PC-3 (cell line): Measurements from ENCODE around the gene TIGIT. TPM values are rescaled to one million over a fixed set of nuclear protein-coding genes. Genes with fewer than 3 reads are reported as not detected.

Experiments
- ATAC-seq: fragments of 200-7000 bp; cut with Tn5 transposase; 2 replicates; pipeline ENCODE4 v1.9.1; 2020; ENCODE audit warnings: mild to moderate bottlenecking, moderate library complexity
- BruUV-seq: library from RNA; stranded (reverse); fragments of 400-500 nt; replicated peaks from 2 replicates; lab custom pipeline; 2021; lab: Mats Ljungman, UMichigan
- CTCF ChIA-PET: fragments of 300-600 bp; sonication (Branson Sonifier 250); formaldehyde crosslinking; loops from one replicate; lab custom pipeline; 2022; ENCODE audit warnings: antibody characterized with exemption; lab: Charles Lee
- POLR2A ChIA-PET: fragments of 300-600 bp; sonication (Branson Sonifier 250); formaldehyde crosslinking; loops from one replicate; lab custom pipeline; 2022; ENCODE audit warnings: antibody characterized with exemption; ENCODE audit not compliant: unreplicated experiment; lab: Charles Lee
- DNase-seq: peaks from one replicate; pipeline ENCODE4 v3.0.0-alpha.2; 2015
- H2AFZ ChIP-seq: fragments of 300-600 bp; sonication (generic); 2 replicates; pipeline ENCODE4 v1.6.0; 2016; ENCODE audit warnings: antibody characterized with exemption, low read length
- H3F3A ChIP-seq: fragments of 300-600 bp; sonication (generic); one replicate; pipeline ENCODE4 v1.6.0; 2017; ENCODE audit warnings: antibody characterized with exemption, low read length, control low read depth, mild to moderate bottlenecking; ENCODE audit not compliant: unreplicated experiment
- H3K27ac ChIP-seq: fragments of 300-600 bp; sonication (generic); 2 replicates; pipeline ENCODE4 v1.5.1; 2016; ENCODE audit warnings: mild to moderate bottlenecking, low read length
- H3K27me3 ChIP-seq: fragments of 300-600 bp; sonication (generic); 2 replicates; pipeline ENCODE4 v1.6.1; 2016; ENCODE audit warnings: low read length, mixed read lengths
- H3K36me3 ChIP-seq: fragments of 300-600 bp; sonication (generic); 2 replicates; pipeline ENCODE4 v1.6.1; 2016; ENCODE audit warnings: low read depth, mixed run types, low read length, mixed read lengths
- H3K4me1 ChIP-seq: fragments of 300-600 bp; sonication (generic); 2 replicates; pipeline ENCODE4 v1.5.1; 2016; ENCODE audit warnings: low read length; ENCODE audit not compliant: insufficient read depth
- H3K4me2 ChIP-seq: fragments of 300-600 bp; sonication (generic); 2 replicates; pipeline ENCODE4 v1.6.0; 2016; ENCODE audit warnings: low read length
- H3K4me3 ChIP-seq: fragments of 300-600 bp; sonication (generic); 2 replicates; pipeline ENCODE4 v1.5.1; 2016; ENCODE audit warnings: mild to moderate bottlenecking, low read length, mixed read lengths
- H3K79me2 ChIP-seq: fragments of 300-600 bp; sonication (generic); 2 replicates; pipeline ENCODE4 v1.6.1; 2017; ENCODE audit warnings: low read length, mixed read lengths
- H3K9ac ChIP-seq: fragments of 300-600 bp; sonication (generic); 2 replicates; pipeline ENCODE4 v1.6.0; 2016; ENCODE audit warnings: mild to moderate bottlenecking, low read length
- H3K9me2 ChIP-seq: fragments of 300-600 bp; sonication (generic); replicated peaks from 2 replicates; pipeline ENCODE4 v1.6.1; 2016; ENCODE audit warnings: mixed run types, low read length, mixed read lengths
- H3K9me3 ChIP-seq: fragments of 300-600 bp; sonication (generic); 2 replicates; pipeline ENCODE4 v1.6.1; 2016; ENCODE audit warnings: low read length, mixed read lengths
- H4K20me1 ChIP-seq: fragments of 300-600 bp; sonication (generic); 2 replicates; pipeline ENCODE4 v1.6.1; 2016; ENCODE audit warnings: low read length, mixed read lengths
- EZH2 ChIP-seq: fragments of 300-600 bp; sonication (generic); IDR thresholded peaks from one replicate; pipeline ENCODE4 v1.6.1; 2017; ENCODE audit warnings: antibody characterized with exemption, mild to moderate bottlenecking, low read length; ENCODE audit not compliant: unreplicated experiment
- EZH2phosphoT487 ChIP-seq: fragments of 300-600 bp; sonication (generic); IDR thresholded peaks from 2 replicates; pipeline ENCODE4 v1.6.1; 2018; ENCODE audit warnings: mild to moderate bottlenecking, antibody characterized with exemption, low read length, borderline replicate concordance
- intact Hi-C: fragments of 100-400 bp; cut with micrococcal nuclease; formaldehyde crosslinking; loops from 2 replicates; pipeline ENCODE4 v1.9.0; 2023
- total RNA-seq: library from RNA; depleted of rRNA; stranded (reverse); fragments of >200 nt; gene quantifications from 2 replicates; pipeline ENCODE4 v1.2.3, GENCODE V29; 2014
- TF ChIP-seq, protein P1 (sequence below): fragments of 300-600 bp; sonication (generic); conservative IDR thresholded peaks from 2 replicates; pipeline ENCODE4 v1.5.1; 2017; ENCODE audit warnings: antibody characterized with exemption, low read depth, mild to moderate bottlenecking, low read length

Gene TIGIT
- total RNA-seq, 1 experiment from 2014 or later, result not detected

GRCh38 chr3:114314282-114314681, 20.5 kb downstream of the TIGIT start:
- POLR2A ChIA-PET, result no interaction called here
- Histone ChIP-seq H3K4me1 (no peaks in the 10 kb centered on the region), H3K36me3 (no peaks in the 10 kb centered on the region), H3K4me2 (no peak overlapping the region), H3K9me3 (no peaks in the 10 kb centered on the region), H3K9me2 (no peaks in the 10 kb centered on the region), H3K9ac (no peak overlapping the region), H3K27ac (no peak overlapping the region), H3K79me2 (no peaks in the 10 kb centered on the region), H3K4me3 (no peak overlapping the region), H2AFZ (no peak overlapping the region), H3F3A (no peaks in the 10 kb centered on the region), H3K27me3 (no peaks in the 10 kb centered on the region), H4K20me1 (no peaks in the 10 kb centered on the region)
- CTCF ChIA-PET, result no interaction called here
- no TSS peak for BruUV-seq
- intact Hi-C loops, result no loop called here
- DNase-seq (no peak), ATAC-seq (no peak)
- no peak for TF ChIP-seq EZH2

- no peak for ATAC-seq
- no TSS peak for BruUV-seq
Observed at GRCh38 chr3:114318295-114318694, 24.5 kb downstream of the TIGIT start.

GRCh38 chr3:114319453-114319852, 25.6 kb downstream of the TIGIT start:
- no peak overlapping the region for H3K4me3 ChIP-seq
- no peak overlapping the region for H3K27ac ChIP-seq
- ATAC-seq, result peak; percentile 98
- H3F3A ChIP-seq, result no peaks in the 10 kb centered on the region
- DNase-seq, result peak; percentile 66
- TF ChIP-seq EZH2 (no peak), EZH2phosphoT487 (no peak)
- TF ChIP-seq, protein P1, sequence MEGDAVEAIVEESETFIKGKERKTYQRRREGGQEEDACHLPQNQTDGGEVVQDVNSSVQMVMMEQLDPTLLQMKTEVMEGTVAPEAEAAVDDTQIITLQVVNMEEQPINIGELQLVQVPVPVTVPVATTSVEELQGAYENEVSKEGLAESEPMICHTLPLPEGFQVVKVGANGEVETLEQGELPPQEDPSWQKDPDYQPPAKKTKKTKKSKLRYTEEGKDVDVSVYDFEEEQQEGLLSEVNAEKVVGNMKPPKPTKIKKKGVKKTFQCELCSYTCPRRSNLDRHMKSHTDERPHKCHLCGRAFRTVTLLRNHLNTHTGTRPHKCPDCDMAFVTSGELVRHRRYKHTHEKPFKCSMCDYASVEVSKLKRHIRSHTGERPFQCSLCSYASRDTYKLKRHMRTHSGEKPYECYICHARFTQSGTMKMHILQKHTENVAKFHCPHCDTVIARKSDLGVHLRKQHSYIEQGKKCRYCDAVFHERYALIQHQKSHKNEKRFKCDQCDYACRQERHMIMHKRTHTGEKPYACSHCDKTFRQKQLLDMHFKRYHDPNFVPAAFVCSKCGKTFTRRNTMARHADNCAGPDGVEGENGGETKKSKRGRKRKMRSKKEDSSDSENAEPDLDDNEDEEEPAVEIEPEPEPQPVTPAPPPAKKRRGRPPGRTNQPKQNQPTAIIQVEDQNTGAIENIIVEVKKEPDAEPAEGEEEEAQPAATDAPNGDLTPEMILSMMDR, result no peak
- H3K9me2 ChIP-seq, result no peaks in the 10 kb centered on the region
- H3K27me3 ChIP-seq, result no peaks in the 10 kb centered on the region
- intact Hi-C loops, result no loop called here
- ChIA-PET POLR2A (no interaction called here), CTCF (no interaction called here)
- BruUV-seq, result no TSS peak
- no peaks in the 10 kb centered on the region for H3K36me3 ChIP-seq
- 0 out of 2 replicates have a peak, but pooled peaks cover 5% of the 10 kb centered on the region for H3K4me1 ChIP-seq
- H4K20me1 ChIP-seq, result no peaks in the 10 kb centered on the region
- no peak overlapping the region for H2AFZ ChIP-seq
- no peaks in the 10 kb centered on the region for H3K9me3 ChIP-seq
- no peaks in the 10 kb centered on the region for H3K79me2 ChIP-seq
- H3K4me2 ChIP-seq, result no peak overlapping the region
- no peak overlapping the region for H3K9ac ChIP-seq

More at GRCh38 chr3:114318295-114318694, 24.5 kb downstream of the TIGIT start:
- no peak for DNase-seq
- intact Hi-C loops, result no loop called here
- Histone ChIP-seq H3K9me3 (no peaks in the 10 kb centered on the region), H3F3A (no peaks in the 10 kb centered on the region), H3K79me2 (no peaks in the 10 kb centered on the region), H4K20me1 (no peaks in the 10 kb centered on the region), H3K4me1 (0 out of 2 replicates have a peak, but pooled peaks cover 5% of the 10 kb centered on the region), H3K9me2 (no peaks in the 10 kb centered on the region), H2AFZ (no peak overlapping the region), H3K9ac (no peak overlapping the region), H3K4me3 (no peak overlapping the region), H3K36me3 (no peaks in the 10 kb centered on the region), H3K27me3 (no peaks in the 10 kb centered on the region), H3K27ac (no peak overlapping the region), H3K4me2 (no peak overlapping the region)
- ChIA-PET POLR2A (no interaction called here), CTCF (no interaction called here)
- no peak for TF ChIP-seq EZH2
- TF ChIP-seq, protein P1, result no peak
- no peak for TF ChIP-seq EZH2phosphoT487
